Motor neuron (in vitro differentiated cells): ENCODE data around the gene ANKRD34A. TPM values are rescaled to one million over a fixed set of nuclear protein-coding genes. Genes with fewer than 3 reads are reported as not detected.
"Not testable (repeated sequence)": the region's sequence is repeated elsewhere in the genome, so short reads cannot be mapped to it uniquely, and the experiment has no call there.

Source experiments
- ATAC-seq, 8 experiments: fragments of 200-7000 bp; cut with Tn5 transposase; replicated peaks in 6 of 8; 2 replicates each; pipeline ENCODE4 v1.8.0; 2021; ENCODE audit warnings: mild to moderate bottlenecking in 8 of 8, moderate library complexity in 8 of 8
- H3K27ac ChIP-seq, 2 donors: fragments of 250-450 bp; sonication (Bioruptor Pico); 2 replicates each; pipeline ENCODE4 v1.9.0; 2021; ENCODE audit warnings: antibody characterized with exemption in 2 of 2, mild to moderate bottlenecking in 2 of 2, moderate library complexity in 1 of 2
- H3K4me1 ChIP-seq, 2 donors: fragments of 250-450 bp; sonication (Bioruptor Pico); replicated peaks in 1 of 2; 2 replicates each; pipeline ENCODE4 v1.6.1; 2021; ENCODE audit warnings: antibody characterized with exemption in 2 of 2, mild to moderate bottlenecking in 2 of 2, moderate library complexity in 1 of 2
- H3K4me3 ChIP-seq, 5 donors: fragments of 250-450 bp; sonication (Bioruptor Pico); 2 replicates each; pipeline ENCODE4 v1.9.0; 2021; ENCODE audit warnings: antibody characterized with exemption in 5 of 5, mild to moderate bottlenecking in 5 of 5, moderate library complexity in 4 of 5
- WGBS, 10 experiments: fragments of 450-650 bp; shearing (Covaris generic); methylation state at CpG; one replicate each; pipeline ENCODE4 v1.0.0; 2022; 5-methylcytosine and 5-hydroxymethylcytosine counted together
- in situ Hi-C, 9 experiments: fragments of 400-800 bp; cut with MboI; loops; one replicate each; pipeline ENCODE4 v1.15.0; 2021; ENCODE audit warnings: low sequenced_read_pairs in 9 of 9, low pct_unique_long_range_greater_than_20kb in 2 of 9; ENCODE audit not compliant: unreplicated experiment in 9 of 9
- total RNA-seq, 8 experiments: library from RNA; unstranded; fragments of 300-600 nt; gene quantifications; 2 replicates each; pipeline versions ENCODE4 v1.2.3 to v1.2.4, GENCODE V29; 2022

ANKRD34A gene
- total RNA-seq, 8 experiments from 2014 or later = 1.1 to 3.8 (median 1.8) TPM

- Histone ChIP-seq H3K4me1 (peaks cover 3 to 4% of the 10 kb centered on the region in 2 donors), H3K27ac (no peak overlapping the region), H3K4me3 (no peak overlapping the region)
- in situ Hi-C loops = no loop called here
- 83 to 100% (median 97%) methylated on average over 1 to 3 of the region's 3 CpGs; no CpG with 5 or more reads in 1 of the 10 experiments for WGBS, 10 experiments
- no peak for ATAC-seq
These were observed 19.8 kb downstream of the ANKRD34A start for GRCh38 chr1:145944532-145944931.

- peak in 2 of 8 experiments; percentile 20 to 37 for ATAC-seq
- in situ Hi-C loops = no loop called here
- Histone ChIP-seq H3K27ac (no peak overlapping the region), H3K4me1 (peaks cover 3 to 4% of the 10 kb centered on the region in 2 donors), H3K4me3 (no peak overlapping the region)
- WGBS, 10 experiments = 5 to 100% (median 83%) methylated on average over 1 to 6 of the region's 6 CpGs
These were observed 21.5 kb downstream of the ANKRD34A start for GRCh38 chr1:145942871-145943270.

DNA sequence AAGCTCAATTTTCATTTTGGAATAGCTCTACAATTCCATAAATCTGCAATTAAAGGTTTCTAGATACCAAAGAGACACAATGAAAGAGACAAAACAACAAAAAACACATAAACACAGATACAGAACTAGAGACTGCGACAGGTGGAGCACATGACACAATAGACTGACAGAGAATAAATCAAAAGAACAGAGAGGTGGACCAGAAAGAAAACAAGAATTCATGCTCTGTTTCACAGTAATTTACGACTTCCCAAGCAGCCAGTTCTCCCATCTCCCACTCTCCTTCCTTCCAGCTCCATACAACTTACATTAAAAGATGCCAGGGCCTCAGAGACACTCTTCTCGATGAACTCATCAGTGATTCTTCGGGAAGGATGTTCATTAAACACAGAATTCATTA, 22.0 kb downstream of the ANKRD34A start:
- ATAC-seq = peak in 1 of 8 experiments; percentile 21
- WGBS, 10 experiments = 30 to 84% (median 63%) methylated on average over 1 to 4 of the region's 4 CpGs
- H3K4me3 ChIP-seq = no peak overlapping the region
- no peak overlapping the region for H3K27ac ChIP-seq
- in situ Hi-C loops = no loop called here
- H3K4me1 ChIP-seq = peaks cover 3 to 4% of the 10 kb centered on the region in 2 donors

- 100% methylated on average over 1 of the region's 1 CpG; no CpG with 5 or more reads in 6 of the 10 experiments for WGBS, 10 experiments
- no peak for ATAC-seq
- Histone ChIP-seq H3K4me1 (no peaks in the 10 kb centered on the region), H3K4me3 (no peak overlapping the region), H3K27ac (no peak overlapping the region)
- in situ Hi-C loops = no loop called here
These were observed 26.9 kb downstream of the ANKRD34A start for GRCh38 chr1:145937436-145937835.

- ATAC-seq = no peak
These were observed 28.1 kb downstream of the ANKRD34A start for GRCh38 chr1:145936247-145936646.

GRCh38 chr1:145935708-145936107, 28.7 kb downstream of the ANKRD34A start:
- Histone ChIP-seq H3K4me3 (no peak overlapping the region), H3K27ac (no peak overlapping the region), H3K4me1 (no peaks in the 10 kb centered on the region)
- no peak for ATAC-seq
- in situ Hi-C loops = no loop called here

More at GRCh38 chr1:145936247-145936646, 28.1 kb downstream of the ANKRD34A start:
- 81 to 100% (median 92%) methylated on average over 1 to 8 of the region's 8 CpGs; no CpG with 5 or more reads in 2 of the 10 experiments for WGBS, 10 experiments
- Histone ChIP-seq H3K4me1 (no peaks in the 10 kb centered on the region), H3K27ac (no peak overlapping the region), H3K4me3 (no peak overlapping the region)
- in situ Hi-C loops = no loop called here

DNA sequence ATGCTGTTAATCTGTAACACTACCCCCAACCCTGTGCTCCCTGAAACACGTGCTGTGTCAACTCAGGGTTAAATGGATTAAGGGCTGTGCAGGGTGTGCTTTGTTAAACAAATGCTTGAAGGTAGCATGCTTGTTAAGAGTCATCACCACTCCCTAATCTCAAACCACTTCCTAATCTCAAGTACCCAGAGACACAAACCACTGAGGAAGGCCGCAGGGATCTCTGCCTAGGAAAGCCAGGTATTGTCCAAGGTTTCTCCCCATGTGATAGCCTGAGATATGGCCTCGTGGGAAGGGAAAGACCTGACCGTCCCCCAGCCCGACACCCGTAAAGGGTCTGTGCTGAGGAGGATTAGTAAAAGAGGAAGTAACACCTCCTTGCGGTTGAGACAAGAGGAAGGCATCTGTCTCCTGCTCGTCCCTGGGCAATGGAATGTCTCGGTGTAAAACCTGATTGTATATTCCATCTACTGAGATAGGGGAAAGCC, 31.8 kb downstream of the ANKRD34A start:
- H3K4me3 ChIP-seq, in situ Hi-C loops, H3K27ac ChIP-seq, H3K4me1 ChIP-seq, ATAC-seq: not testable (repeated sequence)
- 14 to 67% (median 27%) methylated on average over 1 to 4 of the region's 9 CpGs; no CpG with 5 or more reads in 4 of the 10 experiments for WGBS, 10 experiments

GRCh38 chr1:145927916-145928643, 36.3 kb downstream of the ANKRD34A start:
- in situ Hi-C loops = no loop called here
- Histone ChIP-seq H3K4me3 (peak overlapping the region; percentile 60 to 83 (median 63)), H3K4me1 (peaks cover 10 to 13% of the 10 kb centered on the region in 2 donors), H3K27ac (peak overlapping the region; percentile 88 to 95)
- 36 to 74% (median 56%) methylated on average over 2 to 18 of the region's 20 CpGs for WGBS, 10 experiments
- no peak for ATAC-seq

DNA sequence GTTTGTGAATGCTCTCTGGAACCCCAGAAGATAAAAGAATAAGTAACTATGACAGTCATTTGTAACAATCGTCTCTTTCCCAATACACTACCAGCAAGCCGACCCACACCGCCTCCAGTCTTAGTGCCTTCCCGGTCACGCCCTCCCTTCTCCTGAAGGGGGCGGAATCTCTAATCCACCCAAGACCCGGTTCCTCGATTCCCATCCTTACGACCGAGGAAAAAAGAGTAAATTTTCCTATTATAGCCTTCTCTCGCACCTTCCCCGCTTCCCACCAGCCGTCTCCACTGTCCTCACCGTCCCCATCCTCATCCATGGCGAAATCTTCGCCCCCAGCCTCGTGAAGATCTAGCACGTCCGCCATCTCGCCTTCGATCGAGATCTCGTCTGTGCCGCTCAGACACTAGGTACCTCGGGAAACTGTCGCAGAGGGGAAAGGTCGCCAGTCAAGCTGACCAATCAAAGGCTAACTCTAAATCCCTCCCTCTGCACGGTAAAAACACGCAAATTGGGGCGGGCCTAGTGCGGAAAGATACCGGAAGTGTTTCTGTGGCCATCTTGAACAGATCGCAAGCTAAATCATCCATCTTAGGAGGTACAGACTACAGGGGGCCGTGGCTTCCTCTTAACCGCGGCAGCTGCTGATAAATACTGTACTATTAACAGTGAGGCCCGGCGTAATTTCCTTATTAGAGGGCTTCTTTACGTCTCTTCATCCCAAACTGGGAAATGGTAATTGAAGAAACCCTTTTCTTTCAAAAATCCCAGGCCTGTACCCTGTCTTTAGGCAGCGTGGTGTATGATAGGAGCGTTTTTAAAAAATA, 37.1 kb downstream of the ANKRD34A start, which contains the start of gene RBM8A:
RBM8A (minus strand) TSS at position 422 of the 824 bp plus-strand sequence; CDS start at position 364, 58 bp downstream.
- peak; percentile 97 to 99 (median 98) for ATAC-seq
- 0 to 4% (median 1%) methylated on average over 5 to 41 of the region's 41 CpGs for WGBS, 10 experiments
- in situ Hi-C loops = no loop called here
- peaks cover 10 to 13% of the 10 kb centered on the region in 2 donors for H3K4me1 ChIP-seq
- peak within 1 kb of the TSS; percentile 60 to 83 (median 63) for H3K4me3 ChIP-seq
- peak within 1 kb of the TSS; percentile 88 to 95 for H3K27ac ChIP-seq

DNA sequence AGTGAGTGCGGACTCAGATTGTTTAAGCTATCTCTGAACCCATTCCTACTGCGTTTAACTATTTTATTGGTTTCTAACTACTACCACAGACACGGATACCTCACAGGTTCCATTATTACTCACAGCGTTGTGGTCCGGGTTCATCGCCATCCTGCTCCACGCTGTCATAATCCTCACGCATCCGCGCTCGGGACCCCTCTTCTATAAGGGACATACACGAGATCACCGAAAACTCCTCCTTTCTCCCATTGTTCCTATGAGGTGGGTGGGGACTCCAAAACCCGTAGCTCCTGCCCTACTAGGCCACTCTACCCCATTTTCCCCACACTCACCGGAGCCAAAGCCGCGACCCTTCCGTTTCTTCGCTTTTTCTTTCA, 37.7 kb downstream of the ANKRD34A start:
- H3K4me3 ChIP-seq = peak overlapping the region; percentile 60 to 83 (median 63)
- 0 to 15% (median 5%) methylated on average over 1 to 19 of the region's 19 CpGs; no CpG with 5 or more reads in 1 of the 10 experiments for WGBS, 10 experiments
- ATAC-seq = peak in 3 of 8 experiments; percentile 3 to 8 (median 5)
- H3K27ac ChIP-seq = peak overlapping the region; percentile 88 to 95
- H3K4me1 ChIP-seq = peaks cover 10 to 13% of the 10 kb centered on the region in 2 donors
- in situ Hi-C loops = no loop called here

DNA sequence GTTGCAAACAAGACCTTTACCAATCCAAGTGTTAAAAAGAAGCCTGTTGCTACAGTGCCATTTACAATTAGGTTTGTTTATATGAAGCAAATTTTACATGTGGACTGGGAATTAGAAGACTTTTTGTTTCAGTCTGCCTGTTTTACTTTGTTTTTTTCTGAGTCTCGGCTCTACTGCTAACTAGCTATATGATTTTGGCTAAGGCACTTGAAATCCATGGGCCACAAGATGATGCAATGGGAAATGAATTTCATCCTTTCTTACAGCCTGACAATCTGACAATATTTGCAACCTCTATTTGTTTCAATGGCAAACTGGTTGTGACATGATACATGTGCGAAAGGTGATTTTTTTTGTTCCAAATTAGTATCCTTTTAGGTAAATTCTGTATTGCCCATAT, 42.1 kb downstream of the ANKRD34A start:
- Histone ChIP-seq H3K4me3 (no peak overlapping the region), H3K27ac (no peak overlapping the region), H3K4me1 (peaks cover 20 to 25% of the 10 kb centered on the region in 2 donors)
- in situ Hi-C loops = loop anchor here in 1 of 9 experiments (25.0 kb wide), 1 partner anchor 90 kb away; the partner anchor contains the start of gene HJV
- 86 to 100% (median 94%) methylated on average over 1 to 2 of the region's 2 CpGs; no CpG with 5 or more reads in 3 of the 10 experiments for WGBS, 10 experiments
- ATAC-seq = no peak

DNA sequence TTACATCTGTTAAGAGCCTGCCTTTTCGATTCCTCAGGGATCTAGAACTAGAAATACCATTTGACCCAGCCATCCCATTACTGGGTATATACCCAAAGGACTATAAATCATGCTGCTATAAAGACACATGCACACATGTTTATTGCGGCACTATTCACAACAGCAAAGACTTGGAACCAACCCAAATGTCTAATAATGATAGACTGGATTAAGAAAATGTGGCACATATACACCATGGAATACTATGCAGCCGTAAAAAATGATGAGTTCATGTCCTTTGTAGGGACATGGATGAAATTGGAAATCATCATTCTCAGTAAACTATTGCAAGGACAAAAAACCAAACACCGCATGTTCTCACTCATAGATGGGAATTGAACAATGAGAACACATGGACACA, 44.1 kb downstream of the ANKRD34A start:
- not testable (repeated sequence) for H3K27ac ChIP-seq, ATAC-seq
- in situ Hi-C loops = loop anchor here in 1 of 9 experiments (25.0 kb wide), 1 partner anchor 92 kb away; the partner anchor contains the start of gene HJV
- WGBS, 10 experiments = 71 to 86% (median 84%) methylated on average over 1 to 2 of the region's 4 CpGs; no CpG with 5 or more reads in 7 of the 10 experiments
- Histone ChIP-seq H3K4me1 (peaks cover 15 to 19% of the 10 kb centered on the region in 2 donors), H3K4me3 (peak overlapping the region in 2 of 5 donors; percentile 43 to 61)
